Fibroblast of upper back skin (primary cell): ENCODE results near the gene GTPBP3.
A peak's percentile ranks its signal among the peaks of the same experiment; 100 is the strongest.
"Not testable (repeated sequence)": the region's sequence is repeated elsewhere in the genome, so short reads cannot be mapped to it uniquely, and the experiment has no call there.

Experiments
- DNase-seq: peaks from one replicate; pipeline ENCODE4 v3.0.0-alpha.2; 2013

GTPBP3 gene

GRCh38 chr19:17341845-17342244 lies 4.5 kb downstream of the GTPBP3 start:
- DNase-seq, result no peak

- DNase-seq, result peak; percentile 50
These were observed 8.8 kb downstream of the GTPBP3 start for GRCh38 chr19:17346109-17346671.

GRCh38 chr19:17347361-17347760 lies 10.0 kb downstream of the GTPBP3 start:
- DNase-seq, result peak; percentile 22

- DNase-seq, result no peak
These were observed 10.5 kb downstream of the GTPBP3 start for GRCh38 chr19:17347877-17348276.

GRCh38 chr19:17348700-17349099 lies 11.3 kb downstream of the GTPBP3 start:
- peak; percentile 59 for DNase-seq

- no peak for DNase-seq
These were observed 14.6 kb downstream of the GTPBP3 start for GRCh38 chr19:17351815-17352435.

GRCh38 chr19:17352608-17353280 lies 15.4 kb downstream of the GTPBP3 start:
- DNase-seq, result no peak

GRCh38 chr19:17353386-17353785 lies 16.0 kb downstream of the GTPBP3 start:
- DNase-seq, result no peak

GRCh38 chr19:17357078-17357666 lies 19.8 kb downstream of the GTPBP3 start:
- no peak for DNase-seq

- no peak for DNase-seq
These were observed 20.4 kb downstream of the GTPBP3 start for GRCh38 chr19:17357724-17358123.

- DNase-seq, result no peak
These were observed 21.0 kb downstream of the GTPBP3 start for GRCh38 chr19:17358395-17358794.

GRCh38 chr19:17359905-17360800 lies 22.8 kb downstream of the GTPBP3 start:
- DNase-seq, result no peak

GRCh38 chr19:17363852-17364605 lies 26.7 kb downstream of the GTPBP3 start:
- not testable (repeated sequence) for DNase-seq

GRCh38 chr19:17365361-17365760 lies 28.0 kb downstream of the GTPBP3 start:
- DNase-seq, result no peak

GRCh38 chr19:17370026-17370587 lies 32.8 kb downstream of the GTPBP3 start:
- DNase-seq, result peak; percentile 77

GRCh38 chr19:17376935-17377600 lies 39.7 kb downstream of the GTPBP3 start, which contains the start of gene PLVAP:
TSS of gene PLVAP (minus strand) at chr19:17377342. CDS start at chr19:17377288, 54 bp downstream.
- DNase-seq, result no peak

GRCh38 chr19:17378271-17378670 lies 40.9 kb downstream of the GTPBP3 start:
- no peak for DNase-seq

GRCh38 chr19:17379221-17379631 lies 41.9 kb downstream of the GTPBP3 start:
- no peak for DNase-seq

- DNase-seq, result no peak
These were observed 43.2 kb downstream of the GTPBP3 start for GRCh38 chr19:17380426-17381138.

GRCh38 chr19:17385878-17386611 lies 48.7 kb downstream of the GTPBP3 start:
- DNase-seq, result peak; percentile 54
